Omental fat pad (tissue), 4 donors: ENCODE results near the gene MORN1. TPM values are rescaled to one million over a fixed set of nuclear protein-coding genes. Genes with fewer than 3 reads are reported as not detected.
A peak's percentile ranks its signal among the peaks of the same experiment; 100 is the strongest.
"Not testable (repeated sequence)": the region's sequence is repeated elsewhere in the genome, so short reads cannot be mapped to it uniquely, and the experiment has no call there.

ENCODE experiments used
- ATAC-seq: fragments of 150-250 bp; one replicate; pipeline ENCODE4 v1.9.1; 2016; ENCODE audit warnings: mild to moderate bottlenecking, moderate library complexity; ENCODE audit not compliant: low FRiP score
- DNase-seq: peaks from one replicate; pipeline ENCODE4 v3.0.0-alpha.2; 2019; ENCODE audit warnings: low spot score
- total RNA-seq, 4 donors: library from RNA; depleted of rRNA; stranded (reverse); fragments of >200 nt; gene quantifications; one replicate each; pipeline ENCODE4 v1.1.0, GENCODE V29; 2016
- TF ChIP-seq, protein P1 (sequence below), 3 donors: fragments of 450-650 bp; IDR thresholded peaks; one replicate each; pipeline ENCODE4 v1.5.1; 2016 to 2017; ENCODE audit warnings: antibody characterized with exemption in 3 of 3, mild to moderate bottlenecking in 3 of 3, moderate library complexity in 2 of 3

The MORN1 gene
- total RNA-seq, 4 donors from 2014 or later = 4.0 to 9.1 (median 6.4) TPM

DNA sequence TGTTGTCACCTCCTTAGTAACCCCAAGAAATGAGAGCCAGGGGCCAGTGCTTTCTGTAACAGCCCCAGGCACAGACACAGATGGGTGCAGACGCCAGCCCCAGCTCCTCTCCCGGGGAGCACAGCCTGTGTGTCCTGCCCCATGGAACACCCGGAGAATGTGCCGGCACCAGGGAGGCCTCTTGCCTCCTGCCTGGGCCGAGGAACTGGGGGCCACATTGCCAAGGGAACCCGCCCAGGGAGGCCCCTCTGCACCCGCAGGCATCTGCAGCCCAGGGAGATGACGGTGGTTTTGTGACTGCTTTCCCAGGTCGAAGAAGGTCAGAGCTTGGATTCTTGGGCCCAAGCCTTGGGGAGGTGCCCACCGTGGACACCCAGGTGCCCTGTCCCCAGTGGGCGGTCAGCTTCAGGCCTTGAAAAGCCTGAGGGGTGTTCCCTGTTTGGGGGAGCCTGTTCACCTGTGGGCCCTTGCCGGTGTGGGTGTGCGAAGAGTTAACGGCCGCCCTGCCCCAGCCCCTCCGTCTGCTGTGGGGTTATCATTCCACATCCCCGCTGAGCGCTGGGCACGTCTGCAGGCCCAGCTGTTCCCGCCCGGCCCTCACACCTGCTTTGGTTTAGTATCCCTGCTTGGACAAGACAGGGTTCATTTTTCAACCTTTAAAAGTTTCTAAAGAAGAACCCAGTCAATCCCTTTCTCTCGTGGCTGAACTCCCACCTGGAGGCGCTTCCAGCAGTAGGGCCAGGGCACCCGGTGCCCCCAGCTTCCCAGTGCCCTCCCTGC, 62.5 kb downstream of the MORN1 start:
- ATAC-seq (no peak), DNase-seq (no peak)
- TF ChIP-seq, protein P1, sequence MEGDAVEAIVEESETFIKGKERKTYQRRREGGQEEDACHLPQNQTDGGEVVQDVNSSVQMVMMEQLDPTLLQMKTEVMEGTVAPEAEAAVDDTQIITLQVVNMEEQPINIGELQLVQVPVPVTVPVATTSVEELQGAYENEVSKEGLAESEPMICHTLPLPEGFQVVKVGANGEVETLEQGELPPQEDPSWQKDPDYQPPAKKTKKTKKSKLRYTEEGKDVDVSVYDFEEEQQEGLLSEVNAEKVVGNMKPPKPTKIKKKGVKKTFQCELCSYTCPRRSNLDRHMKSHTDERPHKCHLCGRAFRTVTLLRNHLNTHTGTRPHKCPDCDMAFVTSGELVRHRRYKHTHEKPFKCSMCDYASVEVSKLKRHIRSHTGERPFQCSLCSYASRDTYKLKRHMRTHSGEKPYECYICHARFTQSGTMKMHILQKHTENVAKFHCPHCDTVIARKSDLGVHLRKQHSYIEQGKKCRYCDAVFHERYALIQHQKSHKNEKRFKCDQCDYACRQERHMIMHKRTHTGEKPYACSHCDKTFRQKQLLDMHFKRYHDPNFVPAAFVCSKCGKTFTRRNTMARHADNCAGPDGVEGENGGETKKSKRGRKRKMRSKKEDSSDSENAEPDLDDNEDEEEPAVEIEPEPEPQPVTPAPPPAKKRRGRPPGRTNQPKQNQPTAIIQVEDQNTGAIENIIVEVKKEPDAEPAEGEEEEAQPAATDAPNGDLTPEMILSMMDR (IDR thresholded peaks at IDR 0.05) = no peak

DNA sequence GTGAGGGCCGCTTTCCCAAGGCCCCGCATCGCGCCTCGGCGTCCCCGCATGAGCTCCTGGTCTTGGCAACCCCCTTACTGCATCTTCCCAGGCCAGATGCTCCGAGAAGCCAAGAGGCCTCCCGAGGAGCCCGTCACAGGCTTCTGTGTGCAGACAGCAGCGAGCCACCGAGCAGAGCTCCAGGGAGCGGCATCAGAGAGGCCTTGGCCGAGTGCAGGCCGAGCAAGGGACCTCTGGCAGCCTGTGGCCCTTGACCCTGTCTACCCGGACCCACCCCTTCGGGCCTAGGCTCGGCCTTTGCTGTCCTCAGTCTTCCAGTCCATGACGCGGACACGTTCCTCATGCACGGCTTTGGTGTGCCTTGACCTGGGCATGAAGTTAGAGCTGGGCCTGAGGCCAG, 63.5 kb downstream of the MORN1 start:
- DNase-seq (no peak), ATAC-seq (no peak)
- TF ChIP-seq, protein P1 (IDR thresholded peaks at IDR 0.05) = no peak

DNA sequence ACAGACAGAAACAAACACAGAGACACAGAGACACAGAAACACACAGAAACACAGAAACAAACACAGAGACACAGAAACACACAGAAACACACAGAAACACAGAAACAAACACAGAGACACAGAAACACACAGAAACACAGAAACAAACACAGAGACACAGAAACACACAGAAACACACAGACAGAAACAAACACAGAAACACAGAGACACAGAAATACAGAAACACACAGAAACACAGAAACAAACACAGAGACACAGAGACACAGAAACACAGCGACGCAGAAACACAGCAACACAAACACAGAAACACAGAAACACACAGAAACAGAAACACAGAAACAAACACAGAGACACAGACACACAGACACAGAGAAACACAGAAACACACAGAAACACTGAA, 64.2 kb downstream of the MORN1 start:
- ATAC-seq, DNase-seq: not testable (repeated sequence)

DNA sequence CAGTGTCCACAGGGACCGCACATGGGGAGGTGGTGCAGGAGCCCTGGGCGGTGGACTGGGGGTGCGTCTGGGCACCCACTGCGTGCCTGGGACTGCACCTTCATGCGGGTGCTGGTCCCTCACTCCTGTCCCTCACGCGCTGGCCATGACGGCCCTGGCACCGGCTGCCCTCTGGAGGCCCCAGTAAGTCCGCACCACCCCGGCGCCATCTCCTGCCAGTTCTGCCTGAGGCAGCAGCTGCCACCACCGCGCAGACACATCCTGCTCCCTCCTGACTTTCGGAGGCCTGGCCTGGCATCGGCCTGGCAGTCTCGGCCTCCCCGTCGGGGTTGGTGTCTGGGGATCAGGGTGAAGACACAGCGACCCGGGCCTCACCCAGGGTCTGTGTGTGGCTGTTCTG, 64.8 kb downstream of the MORN1 start:
- DNase-seq (no peak), ATAC-seq (no peak)
- TF ChIP-seq, protein P1 (IDR thresholded peaks at IDR 0.05) = no peak

DNA sequence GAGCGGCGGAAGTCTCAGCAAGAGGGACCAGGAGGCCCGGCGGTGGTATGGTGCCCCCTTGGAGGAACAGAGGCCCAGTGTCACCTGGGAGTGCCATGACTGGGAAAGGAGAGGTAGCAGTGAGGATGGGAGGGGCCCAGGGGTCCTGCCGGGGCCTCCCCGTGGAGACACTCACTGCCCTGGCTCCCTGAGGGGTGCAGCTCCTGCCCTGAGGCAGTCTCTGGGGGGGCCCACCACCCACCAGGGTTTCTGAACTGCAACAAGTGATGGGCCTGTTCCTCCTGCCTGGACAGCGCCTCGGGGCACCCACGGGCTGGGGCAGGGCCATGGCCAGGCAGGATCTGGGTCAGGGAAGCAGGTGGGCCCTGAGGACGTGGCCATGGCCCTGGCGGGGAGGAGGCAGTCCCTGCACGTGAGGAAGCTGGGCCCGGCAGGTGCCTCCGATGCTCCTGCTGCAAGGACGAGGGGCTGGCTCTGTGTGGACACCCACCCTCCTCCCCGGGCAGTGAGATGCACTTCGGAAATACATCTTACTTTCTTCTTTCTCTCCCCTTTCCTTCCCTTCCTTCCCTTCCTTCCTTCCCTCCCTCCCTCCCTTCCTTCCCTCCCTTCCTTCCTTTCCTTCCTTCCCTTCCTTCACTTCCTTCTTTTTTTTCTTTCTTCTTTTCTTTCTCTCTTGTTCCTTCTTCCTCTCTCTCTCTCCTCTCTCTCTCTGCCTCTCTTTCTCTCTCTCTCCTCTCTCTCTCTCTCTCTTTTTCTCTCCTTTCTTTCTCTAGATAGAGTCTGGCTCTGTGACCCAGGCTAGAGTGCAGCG, 66.6 kb downstream of the MORN1 start:
- TF ChIP-seq, protein P1 (IDR thresholded peaks at IDR 0.05) = no peak
- ATAC-seq (no peak), DNase-seq (no peak)

DNA sequence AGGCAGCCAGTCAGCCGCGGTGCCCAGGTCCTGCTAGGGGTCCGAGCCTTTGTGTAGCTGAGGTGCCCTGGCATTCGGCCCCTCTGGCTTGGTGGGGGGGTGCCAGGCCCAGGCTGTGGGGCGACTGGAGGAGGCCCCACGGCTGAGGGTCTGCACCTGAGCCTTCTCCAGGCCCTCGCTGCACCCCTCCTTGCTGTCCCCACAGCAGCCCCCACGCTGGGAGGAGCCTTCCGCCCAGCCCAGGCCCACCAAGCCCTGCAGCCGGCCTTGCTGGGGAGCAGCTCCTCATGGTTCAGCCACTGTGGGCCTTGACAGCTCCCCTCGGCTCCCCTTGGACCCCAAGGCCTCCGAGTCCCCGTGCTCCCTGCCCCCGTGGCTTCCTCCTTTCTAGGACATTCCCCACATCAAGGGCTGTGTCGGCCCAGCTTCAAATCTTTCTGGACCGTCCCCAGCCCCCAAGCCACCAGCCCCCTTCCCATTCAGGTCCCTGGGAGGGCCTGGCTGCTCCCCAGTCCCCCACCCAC, 67.8 kb downstream of the MORN1 start:
- TF ChIP-seq, protein P1 (IDR thresholded peaks at IDR 0.05) = no peak
- ATAC-seq (no peak), DNase-seq (no peak)

DNA sequence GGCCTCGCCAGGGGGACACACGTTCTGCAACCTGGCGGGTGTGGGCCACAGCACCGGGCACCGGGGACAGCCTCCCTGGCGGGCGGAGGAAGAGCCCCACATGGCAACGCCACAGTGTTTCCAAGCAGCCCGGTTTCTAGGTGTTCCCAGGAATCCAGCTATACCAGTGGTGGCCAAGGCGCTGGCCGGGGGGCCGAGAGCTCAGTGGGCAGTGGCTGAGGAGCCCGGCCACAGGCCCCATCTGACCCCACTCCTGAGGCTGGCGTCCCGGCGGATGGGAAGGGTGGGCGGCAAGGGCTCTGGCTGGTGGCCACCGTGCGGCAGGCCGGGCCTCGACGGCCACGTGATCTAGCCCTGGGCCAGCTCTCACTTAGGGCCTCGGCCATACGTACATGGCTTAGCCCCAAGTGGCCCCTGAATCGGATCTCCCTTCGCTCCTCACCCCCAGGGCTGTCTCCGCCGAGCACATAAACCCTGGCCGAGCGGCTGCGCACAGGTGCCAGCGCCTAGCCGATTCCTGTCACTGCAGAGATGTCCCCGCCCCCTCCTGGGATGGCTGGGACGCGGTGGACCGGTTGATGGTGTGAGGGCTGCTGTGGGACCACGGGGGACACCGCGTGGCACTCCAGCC, 68.7 kb downstream of the MORN1 start:
- TF ChIP-seq, protein P1 (IDR thresholded peaks at IDR 0.05) = no peak
- ATAC-seq (peak; percentile 13), DNase-seq (no peak)
